MM.1S (cell line): ENCODE data around the gene OR1L8.

ENCODE experiments used
- CTCF ChIP-seq: fragments of 300-600 bp; sonication (generic); IDR thresholded peaks from 2 replicates; pipeline ENCODE4 v1.5.1; 2016; ENCODE audit warnings: antibody characterized with exemption, low read length, mixed read lengths
- EZH2 ChIP-seq: fragments of 300-600 bp; sonication (generic); optimal IDR thresholded peaks from 2 replicates; pipeline ENCODE3; 2017; ENCODE audit warnings: low read depth, mild to moderate bottlenecking, antibody characterized with exemption, low read length, mixed read lengths
- EZH2phosphoT487 ChIP-seq: fragments of 300-600 bp; sonication (generic); IDR thresholded peaks from 2 replicates; pipeline ENCODE4 v1.6.1; 2018; ENCODE audit warnings: antibody characterized with exemption, low read length

DNA sequence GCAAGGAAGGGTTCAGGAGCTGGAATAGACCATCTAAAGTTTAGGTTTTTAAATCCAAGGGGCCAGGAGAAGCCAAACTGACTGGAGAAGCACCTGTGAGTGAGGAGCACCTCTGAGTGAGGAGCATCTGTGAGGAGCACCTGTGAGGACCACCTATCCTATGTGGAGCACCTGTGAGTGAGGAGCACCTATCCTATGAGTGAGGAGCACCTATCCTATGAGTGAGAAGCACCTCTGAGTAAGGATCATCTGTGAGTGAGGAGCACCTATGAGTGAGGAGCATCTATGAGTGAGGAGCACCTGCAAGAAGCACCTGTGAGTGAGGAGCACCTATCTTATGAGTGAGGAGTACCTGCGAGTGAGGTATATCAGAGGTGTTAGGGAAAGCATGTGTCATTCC is 23.4 kb upstream of the OR1L8 start:
- TF ChIP-seq CTCF (no peak), EZH2 (no peak), EZH2phosphoT487 (no peak)
